GM12875 (cell line): ENCODE results near the gene HLCS.

Source experiments
- H3K4me3 ChIP-seq: one replicate; pipeline ENCODE4 v1.5.1; 2011; ENCODE audit warnings: low read depth, low read length, control low read depth
- TF ChIP-seq, protein P1 (sequence below): IDR thresholded peaks from 2 replicates; pipeline ENCODE4 v1.5.1; 2011; ENCODE audit warnings: low read depth, mild to moderate bottlenecking, control low read depth, inconsistent platforms, low read length, moderate library complexity, borderline replicate concordance; ENCODE audit not compliant: insufficient read depth

Gene HLCS

DNA sequence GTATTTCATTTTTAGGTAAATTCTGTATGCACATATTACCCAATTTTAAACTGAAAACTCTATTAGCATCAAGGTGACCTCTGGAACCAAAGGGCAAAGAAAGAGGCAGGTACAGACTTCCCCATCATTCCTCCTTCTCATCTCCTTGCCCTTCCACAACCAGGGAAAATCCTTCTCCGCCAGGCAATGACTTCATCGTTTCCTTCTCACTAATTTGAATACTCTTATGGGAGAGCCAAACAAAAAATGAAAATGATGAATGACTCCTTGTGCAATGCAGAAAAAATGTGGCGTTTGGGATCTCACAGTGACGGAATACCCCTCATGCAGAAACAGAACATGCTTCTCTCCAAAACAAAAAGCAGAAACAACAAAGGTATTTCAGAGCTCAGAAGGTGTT is 83.7 kb downstream of the HLCS start:
- TF ChIP-seq, protein P1, sequence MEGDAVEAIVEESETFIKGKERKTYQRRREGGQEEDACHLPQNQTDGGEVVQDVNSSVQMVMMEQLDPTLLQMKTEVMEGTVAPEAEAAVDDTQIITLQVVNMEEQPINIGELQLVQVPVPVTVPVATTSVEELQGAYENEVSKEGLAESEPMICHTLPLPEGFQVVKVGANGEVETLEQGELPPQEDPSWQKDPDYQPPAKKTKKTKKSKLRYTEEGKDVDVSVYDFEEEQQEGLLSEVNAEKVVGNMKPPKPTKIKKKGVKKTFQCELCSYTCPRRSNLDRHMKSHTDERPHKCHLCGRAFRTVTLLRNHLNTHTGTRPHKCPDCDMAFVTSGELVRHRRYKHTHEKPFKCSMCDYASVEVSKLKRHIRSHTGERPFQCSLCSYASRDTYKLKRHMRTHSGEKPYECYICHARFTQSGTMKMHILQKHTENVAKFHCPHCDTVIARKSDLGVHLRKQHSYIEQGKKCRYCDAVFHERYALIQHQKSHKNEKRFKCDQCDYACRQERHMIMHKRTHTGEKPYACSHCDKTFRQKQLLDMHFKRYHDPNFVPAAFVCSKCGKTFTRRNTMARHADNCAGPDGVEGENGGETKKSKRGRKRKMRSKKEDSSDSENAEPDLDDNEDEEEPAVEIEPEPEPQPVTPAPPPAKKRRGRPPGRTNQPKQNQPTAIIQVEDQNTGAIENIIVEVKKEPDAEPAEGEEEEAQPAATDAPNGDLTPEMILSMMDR: no peak

DNA sequence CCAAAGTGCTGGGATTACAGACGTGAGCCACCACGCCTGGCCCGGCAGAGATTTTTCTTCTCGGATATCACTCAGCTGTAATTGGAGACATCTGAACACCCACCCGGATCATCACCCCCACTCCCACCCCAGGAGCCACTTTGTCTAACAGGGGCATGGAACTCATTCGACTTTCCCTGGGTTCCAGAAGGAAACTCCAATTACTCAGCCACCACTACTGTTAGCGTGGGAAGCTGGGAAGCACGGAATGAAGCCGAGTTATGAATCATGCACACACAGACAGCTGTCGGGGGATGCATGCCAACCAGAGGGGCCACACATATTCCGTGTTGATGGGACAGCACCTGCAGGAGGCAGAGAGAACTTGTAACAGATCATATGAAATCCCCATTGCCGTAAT is 85.2 kb downstream of the HLCS start:
- no peak overlapping the region for H3K4me3 ChIP-seq
- TF ChIP-seq, protein P1: no peak

More for the DNA sequence above, 83.7 kb downstream of the HLCS start:
- H3K4me3 ChIP-seq: no peak overlapping the region

DNA sequence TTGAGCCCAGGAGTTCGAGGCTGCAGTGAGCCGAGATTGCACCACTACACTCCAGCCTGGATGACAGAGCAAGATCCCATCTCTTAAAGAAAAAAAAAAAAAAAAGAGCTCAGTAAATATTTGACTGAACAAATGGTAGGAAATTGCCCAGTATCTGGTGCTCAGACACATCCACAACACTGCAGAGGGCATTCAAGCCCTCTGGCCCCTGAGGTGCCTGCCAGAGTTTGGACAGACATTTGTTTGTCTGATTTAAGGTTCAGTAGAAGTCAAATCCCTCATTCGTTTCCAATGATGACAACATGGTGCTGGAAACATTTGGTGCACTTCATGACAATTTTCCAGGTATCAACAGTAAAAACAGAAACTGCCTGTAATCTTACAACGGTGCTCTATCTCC is 86.6 kb downstream of the HLCS start:
- H3K4me3 ChIP-seq: no peak overlapping the region
- TF ChIP-seq, protein P1: no peak

DNA sequence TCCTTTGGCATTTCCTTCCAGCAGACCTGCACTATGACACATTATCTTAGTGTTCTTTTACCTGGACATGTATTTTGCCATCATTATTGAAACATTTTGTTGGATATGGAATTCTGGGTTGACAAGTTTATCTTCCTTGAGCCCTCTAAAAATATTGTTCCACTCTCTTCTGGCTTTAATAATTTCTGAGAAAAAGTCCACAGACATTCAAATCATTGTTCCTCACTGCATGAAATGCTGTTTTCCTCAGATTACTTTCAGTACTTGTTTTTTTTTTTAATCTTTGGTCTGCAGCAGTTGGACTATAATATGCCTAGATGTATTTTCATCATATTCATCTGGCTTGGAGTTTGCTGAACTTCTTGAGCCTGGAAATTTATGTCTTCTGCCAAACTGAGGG is 88.7 kb downstream of the HLCS start:
- TF ChIP-seq, protein P1: no peak
- no peak overlapping the region for H3K4me3 ChIP-seq

DNA sequence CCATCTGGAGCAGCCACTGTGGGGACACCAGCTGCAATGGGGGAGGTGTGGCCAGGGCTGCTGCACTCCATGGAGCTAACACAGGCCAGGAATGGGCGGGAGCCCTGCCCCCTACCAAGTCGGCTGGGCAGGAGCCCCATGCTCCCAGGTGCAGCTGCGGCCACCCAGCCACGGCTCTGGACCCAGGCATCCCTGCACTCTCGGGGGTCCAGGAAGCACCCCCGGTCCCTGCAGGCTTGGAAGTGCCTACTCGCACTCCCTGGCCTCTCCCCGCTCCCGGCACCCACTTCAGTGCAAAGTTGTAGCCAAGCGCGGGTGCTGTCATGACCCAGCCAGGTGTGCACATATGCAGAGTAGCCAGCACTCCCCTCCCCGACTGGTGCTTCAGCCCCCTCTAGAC is 91.8 kb downstream of the HLCS start:
- no peak overlapping the region for H3K4me3 ChIP-seq
- TF ChIP-seq, protein P1: no peak

DNA sequence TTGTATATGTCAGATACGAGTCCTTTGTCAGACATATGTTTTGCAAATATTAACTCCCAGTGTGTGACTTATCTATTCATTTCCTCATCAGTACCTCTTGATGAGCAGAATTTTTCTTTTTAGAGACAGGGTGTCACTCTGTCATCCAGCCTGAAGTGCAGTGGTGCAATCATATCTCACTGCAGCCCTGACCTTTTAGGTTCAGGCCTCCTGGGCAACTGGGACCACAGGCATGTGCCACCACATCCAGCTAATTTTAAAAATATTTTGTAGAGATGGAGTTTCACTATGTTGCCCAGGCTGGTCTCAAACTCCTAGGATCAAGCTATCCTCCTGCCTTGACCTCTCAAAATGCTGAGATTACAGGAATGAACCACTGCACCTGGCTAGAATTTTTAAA is 93.0 kb downstream of the HLCS start:
- no peak overlapping the region for H3K4me3 ChIP-seq
- TF ChIP-seq, protein P1: no peak

DNA sequence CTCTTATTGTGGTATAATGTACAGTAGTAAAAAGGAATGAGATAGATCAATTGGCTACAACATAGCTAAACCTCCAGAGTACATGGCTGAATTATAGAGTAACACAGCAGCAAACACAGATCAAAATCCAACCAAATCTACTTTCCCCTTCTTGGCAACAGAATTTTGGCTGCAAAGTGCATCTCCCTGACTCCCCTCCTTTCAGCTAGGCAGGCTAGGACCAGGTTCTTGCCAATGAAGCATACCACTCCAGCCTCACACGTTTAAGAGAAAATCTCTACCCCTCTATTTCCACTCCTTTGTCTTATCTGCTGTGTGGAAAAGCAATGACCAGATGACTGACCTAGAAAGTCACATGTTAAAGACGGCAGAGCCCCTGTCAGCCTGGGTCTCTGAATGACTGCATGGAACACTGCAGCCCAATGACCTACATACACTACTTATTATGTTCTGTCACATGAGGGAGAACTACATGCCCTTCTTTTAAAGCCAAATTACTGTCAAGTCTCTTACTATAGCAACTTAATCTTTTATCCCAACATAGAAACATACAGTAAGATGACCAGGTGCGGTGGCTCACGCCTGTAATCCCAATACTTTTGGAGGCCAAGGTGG is 99.1 kb downstream of the HLCS start:
- TF ChIP-seq, protein P1: no peak
- no peak overlapping the region for H3K4me3 ChIP-seq
